WTC11 (cell line): ENCODE data around the gene TMX2. TPM values are rescaled to one million over a fixed set of nuclear protein-coding genes. Genes with fewer than 3 reads are reported as not detected.
A peak's percentile ranks its signal among the peaks of the same experiment; 100 is the strongest.

Experiments used
- ATAC-seq: fragments of 200-7000 bp; cut with Tn5 transposase; 2 replicates; pipeline ENCODE4 v1.10.0; 2021; ENCODE audit warnings: mild to moderate bottlenecking, moderate library complexity
- CTCF ChIA-PET: fragments of 300-600 bp; sonication (Branson Sonifier 250); formaldehyde crosslinking; loops from one replicate; lab custom pipeline; 2021; ENCODE audit warnings: antibody characterized with exemption; lab: Charles Lee
- POLR2A ChIA-PET: fragments of 350-600 bp; sonication (Branson Sonifier 250); formaldehyde crosslinking; loops from one replicate; lab custom pipeline; 2021; ENCODE audit warnings: antibody characterized with exemption; lab: Charles Lee
- DNase-seq: peaks from one replicate; pipeline ENCODE4 v3.0.0; 2021; ENCODE audit warnings: low spot score
- H3K27ac Mint-ChIP-seq: 2 replicates; pipeline ENCODE4 v1.8.0; 2021; ENCODE audit warnings: mixed read lengths
- H3K27me3 Mint-ChIP-seq: 2 replicates; pipeline ENCODE4 v1.8.0; 2021; ENCODE audit warnings: low read depth, mild to moderate bottlenecking, moderate library complexity, mixed read lengths
- H3K36me3 Mint-ChIP-seq: 2 replicates; pipeline ENCODE4 v1.8.0; 2021; ENCODE audit warnings: mixed read lengths
- H3K4me1 Mint-ChIP-seq: 2 replicates; pipeline ENCODE4 v1.8.0; 2022; ENCODE audit warnings: mixed read lengths
- H3K4me3 Mint-ChIP-seq: 2 replicates; pipeline ENCODE4 v1.8.0; 2021; ENCODE audit warnings: mild to moderate bottlenecking, moderate library complexity, mixed read lengths
- H3K9me3 Mint-ChIP-seq: 2 replicates; pipeline ENCODE4 v1.8.0; 2021; ENCODE audit warnings: mixed read lengths
- ATF1 ChIP-seq: sonication (generic); formaldehyde crosslinking; IDR thresholded peaks from 2 replicates; pipeline ENCODE4 v1.8.1; 2023; ENCODE audit warnings: mild to moderate bottlenecking, moderate library complexity, missing genetic modification reagents
- ATF3 ChIP-seq: sonication (generic); formaldehyde crosslinking; conservative IDR thresholded peaks from 2 replicates; pipeline ENCODE4 v1.8.1; 2022; ENCODE audit warnings: mild to moderate bottlenecking, missing genetic modification reagents
- ATF6 ChIP-seq: sonication (generic); formaldehyde crosslinking; IDR thresholded peaks from 2 replicates; pipeline ENCODE4 v1.8.1; 2023; ENCODE audit warnings: mild to moderate bottlenecking, missing genetic modification reagents
- CDX4 ChIP-seq: fragments of 250-450 bp; sonication (Bioruptor Pico); IDR thresholded peaks from 2 replicates; pipeline ENCODE4 v1.9.0; 2021; ENCODE audit warnings: moderate library complexity, mild to moderate bottlenecking, inconsistent platforms, borderline replicate concordance
- CREB1 ChIP-seq: sonication (generic); formaldehyde crosslinking; IDR thresholded peaks from 2 replicates; pipeline ENCODE4 v1.8.0; 2023; ENCODE audit warnings: mild to moderate bottlenecking, missing genetic modification reagents
- E2F4 ChIP-seq: sonication (generic); formaldehyde crosslinking; IDR thresholded peaks from 2 replicates; pipeline ENCODE4 v1.8.1; 2022; ENCODE audit warnings: low read depth, mild to moderate bottlenecking, moderate library complexity, missing genetic modification reagents, borderline replicate concordance
- EMX1 ChIP-seq: fragments of 250-450 bp; sonication (Bioruptor Pico); IDR thresholded peaks from 2 replicates; pipeline ENCODE4 v1.8.0; 2021; ENCODE audit warnings: mild to moderate bottlenecking
- ESRRA ChIP-seq: sonication (generic); formaldehyde crosslinking; IDR thresholded peaks from 2 replicates; pipeline ENCODE4 v1.8.1; 2022; ENCODE audit warnings: mild to moderate bottlenecking, missing genetic modification reagents, borderline replicate concordance
- ETV6 ChIP-seq: sonication (generic); formaldehyde crosslinking; IDR thresholded peaks from 2 replicates; pipeline ENCODE4 v1.8.1; 2022; ENCODE audit warnings: mild to moderate bottlenecking, missing genetic modification reagents
- FOXP4 ChIP-seq: sonication (generic); formaldehyde crosslinking; IDR thresholded peaks from 2 replicates; pipeline ENCODE4 v1.8.0; 2022; ENCODE audit warnings: mild to moderate bottlenecking, missing genetic modification reagents
- GABPB1 ChIP-seq: sonication (generic); formaldehyde crosslinking; IDR thresholded peaks from 2 replicates; pipeline ENCODE4 v1.8.1; 2023; ENCODE audit warnings: mild to moderate bottlenecking, missing genetic modification reagents
- KAT7 ChIP-seq: sonication (generic); formaldehyde crosslinking; IDR thresholded peaks from 2 replicates; pipeline ENCODE4 v1.8.1; 2023; ENCODE audit warnings: missing genetic modification reagents, mild to moderate bottlenecking, borderline replicate concordance
- MXD4 ChIP-seq: fragments of 250-450 bp; sonication (Bioruptor Pico); IDR thresholded peaks from 2 replicates; pipeline ENCODE4 v1.8.0; 2021; ENCODE audit warnings: mild to moderate bottlenecking, moderate library complexity, borderline replicate concordance
- MYBL2 ChIP-seq: sonication (generic); formaldehyde crosslinking; IDR thresholded peaks from 2 replicates; pipeline ENCODE4 v1.8.1; 2023; ENCODE audit warnings: mild to moderate bottlenecking, moderate library complexity, missing genetic modification reagents
- NFYB ChIP-seq: sonication (generic); formaldehyde crosslinking; conservative IDR thresholded peaks from 2 replicates; pipeline ENCODE4 v1.8.0; 2022; ENCODE audit warnings: low read depth, missing genetic modification reagents
- NR1H2 ChIP-seq: sonication (generic); formaldehyde crosslinking; IDR thresholded peaks from 2 replicates; pipeline ENCODE4 v1.9.0; 2021; ENCODE audit warnings: mild to moderate bottlenecking, moderate library complexity, missing genetic modification reagents
- PRRX2 ChIP-seq: fragments of 250-450 bp; sonication (Bioruptor Pico); IDR thresholded peaks from 2 replicates; pipeline ENCODE4 v1.8.0; 2021; ENCODE audit warnings: mild to moderate bottlenecking
- SP1 ChIP-seq: sonication (generic); formaldehyde crosslinking; conservative IDR thresholded peaks from 2 replicates; pipeline ENCODE4 v1.8.1; 2022; ENCODE audit warnings: missing genetic modification reagents
- STAT6 ChIP-seq: sonication (generic); formaldehyde crosslinking; conservative IDR thresholded peaks from 2 replicates; pipeline ENCODE4 v1.8.1; 2023; ENCODE audit warnings: mild to moderate bottlenecking, low read depth, missing genetic modification reagents, moderate library complexity
- TEAD4 ChIP-seq: sonication (generic); formaldehyde crosslinking; IDR thresholded peaks from 2 replicates; pipeline ENCODE4 v1.8.0; 2022; ENCODE audit warnings: mild to moderate bottlenecking, missing genetic modification reagents
- ZNF121 ChIP-seq: sonication (generic); formaldehyde crosslinking; IDR thresholded peaks from 2 replicates; pipeline ENCODE4 v1.8.0; 2023; ENCODE audit warnings: missing genetic modification reagents
- ZNF219 ChIP-seq: sonication (generic); formaldehyde crosslinking; IDR thresholded peaks from 2 replicates; pipeline ENCODE4 v1.8.0; 2023; ENCODE audit warnings: missing genetic modification reagents, mild to moderate bottlenecking, borderline replicate concordance
- ZNF317 ChIP-seq: sonication (generic); formaldehyde crosslinking; IDR thresholded peaks from 2 replicates; pipeline ENCODE4 v1.8.1; 2023; ENCODE audit warnings: low read depth, mild to moderate bottlenecking, moderate library complexity, missing genetic modification reagents, borderline replicate concordance
- ZNF416 ChIP-seq: fragments of 250-450 bp; sonication (Bioruptor Pico); IDR thresholded peaks from 2 replicates; pipeline ENCODE4 v1.9.0; 2021; ENCODE audit warnings: mild to moderate bottlenecking, inconsistent platforms
- ZNF671 ChIP-seq: fragments of 250-450 bp; sonication (Bioruptor Pico); IDR thresholded peaks from 2 replicates; pipeline ENCODE4 v1.8.0; 2021; ENCODE audit warnings: mild to moderate bottlenecking
- total RNA-seq: library from RNA; stranded (reverse); gene quantifications from 3 replicates; pipeline ENCODE4 v1.2.3, GENCODE V29; 2021

TMX2 gene
- total RNA-seq, 1 experiment from 2014 or later = 85.4 TPM

GRCh38 chr11:57770793-57771192 is 58.4 kb downstream of the TMX2 start:
- Mint-ChIP-seq H3K4me1 (peaks cover 56% of the 10 kb centered on the region), H3K9me3 (peaks cover 5% of the 10 kb centered on the region), H3K4me3 (no peak overlapping the region), H3K27me3 (no peaks in the 10 kb centered on the region), H3K36me3 (peaks cover 19% of the 10 kb centered on the region), H3K27ac (no peak overlapping the region)
- no peak for TF ChIP-seq ZNF671 (CRISPR knock-in tag)
- no peak for TF ChIP-seq E2F4 (CRISPR knock-in tag)
- no peak for TF ChIP-seq ATF6 (CRISPR knock-in tag)
- TF ChIP-seq ZNF121 (CRISPR knock-in tag) = no peak
- TF ChIP-seq KAT7 (CRISPR knock-in tag) = no peak
- ChIA-PET CTCF (interaction anchor here (1.5 to 1.9 kb wide), 2 partner anchors 19 to 30 kb away, joined by 3 to 14 read pairs; no protein-coding TSS in a partner anchor), POLR2A (no interaction called here)
- DNase-seq (no peak), ATAC-seq (no peak)

- no peak for DNase-seq
- ChIA-PET CTCF (interaction anchor here (1.5 to 1.9 kb wide), 3 partner anchors 10 to 29 kb away, joined by 3 to 14 read pairs (median 5); partner anchors contain the start of gene CTNND1), POLR2A (interaction anchor here (0.7 to 1.3 kb wide), 2 partner anchors 10 kb away, joined by 3 to 4 read pairs; partner anchors contain the start of gene CTNND1)
- Mint-ChIP-seq H3K9me3 (peaks cover 4% of the 10 kb centered on the region), H3K27me3 (no peaks in the 10 kb centered on the region), H3K4me1 (peaks cover 58% of the 10 kb centered on the region), H3K4me3 (no peak overlapping the region), H3K27ac (peak overlapping the region; percentile 6; the same call in 1 of the 2 replicates), H3K36me3 (peaks cover 16% of the 10 kb centered on the region)
- ATAC-seq = no peak
- TF ChIP-seq CDX4 (CRISPR knock-in tag) (no peak), ESRRA (CRISPR knock-in tag) (no peak), ATF3 (CRISPR knock-in tag) (no peak), PRRX2 (CRISPR knock-in tag) (no peak), ATF1 (CRISPR knock-in tag) (no peak), ZNF219 (CRISPR knock-in tag) (no peak), FOXP4 (CRISPR knock-in tag) (no peak), CREB1 (CRISPR knock-in tag) (no peak)
Observed at GRCh38 chr11:57771365-57771764, 59.0 kb downstream of the TMX2 start.

GRCh38 chr11:57772562-57772961 is 60.2 kb downstream of the TMX2 start:
- DNase-seq (no peak), ATAC-seq (no peak)
- POLR2A ChIA-PET = interaction anchor here (0.6 to 1.3 kb wide), 2 partner anchors 9 kb away, joined by 3 to 4 read pairs; no protein-coding TSS in a partner anchor
- H3K4me3 Mint-ChIP-seq = no peak overlapping the region
- CTCF ChIA-PET = interaction anchor here (1.6 to 1.9 kb wide), 2 partner anchors 11 to 28 kb away, joined by 5 to 14 read pairs; partner anchors contain the start of gene CTNND1
- H3K27ac Mint-ChIP-seq = peak overlapping the region; percentile 51; the same call in 1 of the 2 replicates
- peaks cover 61% of the 10 kb centered on the region for H3K4me1 Mint-ChIP-seq
- H3K9me3 Mint-ChIP-seq = no peaks in the 10 kb centered on the region
- peaks cover 5% of the 10 kb centered on the region for H3K36me3 Mint-ChIP-seq
- no peaks in the 10 kb centered on the region for H3K27me3 Mint-ChIP-seq
- TF ChIP-seq TEAD4 = no peak
- no peak for TF ChIP-seq STAT6 (CRISPR knock-in tag)
- TF ChIP-seq MXD4 (CRISPR knock-in tag) = no peak
- no peak for TF ChIP-seq ETV6
- no peak for TF ChIP-seq ZNF671 (CRISPR knock-in tag)
- TF ChIP-seq GABPB1 (CRISPR knock-in tag) = no peak
- TF ChIP-seq ZNF416 (CRISPR knock-in tag) = no peak
- TF ChIP-seq ZNF317 = no peak
- TF ChIP-seq EMX1 (CRISPR knock-in tag) = no peak
- TF ChIP-seq MYBL2 (CRISPR knock-in tag) = no peak
- no peak for TF ChIP-seq SP1 (CRISPR knock-in tag)
- no peak for TF ChIP-seq NR1H2
- TF ChIP-seq NFYB (CRISPR knock-in tag) = no peak
